EH (cell line): ENCODE results near the gene STX16.
"Not testable (repeated sequence)": the region's sequence is repeated elsewhere in the genome, so short reads cannot be mapped to it uniquely, and the experiment has no call there.

Source experiments
- DNase-seq: peaks from one replicate; pipeline ENCODE4 v3.0.0-alpha.2; 2015; ENCODE audit warnings: low read depth

STX16 gene

DNA sequence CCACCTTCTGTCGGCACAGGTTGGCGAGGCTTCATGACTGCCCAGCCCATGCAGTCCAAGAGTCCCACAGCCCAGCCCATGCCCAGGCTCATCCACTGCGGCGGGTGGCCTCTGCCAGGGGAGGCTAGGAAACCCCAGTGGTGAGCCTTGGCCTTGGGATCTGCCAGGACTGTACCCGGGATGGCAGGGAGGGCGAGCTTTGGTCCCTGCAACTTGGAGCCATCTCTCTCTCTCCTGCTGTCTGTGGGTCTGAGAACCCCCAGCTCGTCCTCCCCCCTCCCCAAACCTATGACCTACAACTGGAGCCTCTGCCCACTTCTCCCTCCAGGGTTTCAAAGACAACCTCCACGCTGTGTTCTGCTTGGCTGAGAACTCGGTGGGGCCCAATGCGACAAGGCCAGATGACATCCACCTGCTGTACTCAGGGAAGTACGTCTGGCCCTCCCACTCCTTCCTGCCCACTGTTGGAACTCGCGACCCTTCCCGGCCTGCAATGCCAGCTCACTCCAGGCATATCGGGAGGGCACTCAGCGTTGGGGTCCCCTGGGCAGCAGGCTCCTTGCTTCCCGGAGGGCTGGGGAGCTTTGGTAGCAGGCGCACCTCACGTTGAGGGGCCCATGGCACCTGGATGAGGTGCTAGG, 61.2 kb downstream of the STX16 start:
- no peak for DNase-seq

DNA sequence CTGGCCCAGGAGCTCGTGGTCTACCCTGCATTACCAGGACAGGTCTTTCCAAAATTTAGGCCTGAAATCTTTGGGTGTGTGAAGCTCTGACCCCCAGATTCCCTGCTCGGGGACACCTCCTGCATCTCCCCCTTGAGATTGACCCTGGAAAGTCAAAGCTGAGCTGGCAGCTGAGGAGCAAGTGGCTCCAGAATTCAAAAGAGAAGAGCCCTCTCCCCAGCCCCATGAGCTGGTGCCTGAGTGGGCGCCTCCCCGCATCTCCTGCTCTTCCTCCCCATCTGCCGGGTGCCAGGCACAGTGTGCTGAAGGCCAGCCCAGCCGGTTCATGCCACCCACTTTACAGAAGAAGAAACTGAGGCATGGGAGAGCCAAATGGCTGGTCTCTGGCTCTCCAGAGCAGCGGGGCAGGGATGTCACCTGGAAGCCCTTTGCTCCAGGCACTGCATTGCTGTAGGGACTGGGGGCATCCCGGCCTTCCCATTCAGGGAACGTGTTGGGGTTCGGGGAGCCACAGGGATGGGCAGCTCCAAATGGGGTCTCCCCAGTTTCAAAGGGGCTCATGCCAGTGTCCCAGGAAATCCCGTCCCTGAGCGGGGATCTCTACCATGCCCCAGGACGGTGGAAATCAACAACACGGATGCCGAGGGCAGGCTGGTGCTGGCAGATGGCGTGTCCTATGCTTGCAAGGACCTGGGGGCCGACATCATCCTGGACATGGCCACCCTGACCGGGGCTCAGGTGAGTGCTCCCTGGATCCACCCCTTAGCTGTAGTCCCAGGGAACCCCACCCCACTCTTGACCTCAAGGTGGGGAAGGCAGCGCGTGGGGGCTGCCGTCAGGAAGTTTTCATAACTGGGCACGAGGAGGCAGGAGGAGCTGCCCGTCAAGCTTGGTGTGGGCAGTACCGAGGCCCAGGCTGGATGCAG, 62.0 kb downstream of the STX16 start:
- DNase-seq = no peak

DNA sequence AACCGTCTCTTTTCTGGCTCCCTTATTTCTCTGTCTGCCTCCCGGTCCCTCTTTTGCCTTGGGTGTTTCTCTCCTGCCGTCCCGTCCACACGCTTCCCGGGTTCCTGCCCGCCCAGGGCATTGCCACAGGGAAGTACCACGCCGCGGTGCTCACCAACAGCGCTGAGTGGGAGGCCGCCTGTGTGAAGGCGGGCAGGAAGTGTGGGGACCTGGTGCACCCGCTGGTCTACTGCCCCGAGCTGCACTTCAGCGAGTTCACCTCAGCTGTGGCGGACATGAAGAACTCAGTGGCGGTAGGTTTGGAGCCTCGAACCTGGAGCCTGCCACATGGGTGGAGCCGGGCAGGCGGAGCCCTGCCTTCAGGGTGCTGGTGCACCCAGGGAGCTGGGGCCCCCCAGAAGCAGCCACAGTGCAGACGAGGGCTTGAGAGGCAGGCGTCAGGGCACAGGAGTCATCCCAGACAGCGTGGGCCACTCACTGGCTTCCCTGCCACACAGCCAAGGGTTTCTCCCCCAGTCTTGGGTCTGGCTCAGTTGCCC, 62.8 kb downstream of the STX16 start:
- DNase-seq = no peak

DNA sequence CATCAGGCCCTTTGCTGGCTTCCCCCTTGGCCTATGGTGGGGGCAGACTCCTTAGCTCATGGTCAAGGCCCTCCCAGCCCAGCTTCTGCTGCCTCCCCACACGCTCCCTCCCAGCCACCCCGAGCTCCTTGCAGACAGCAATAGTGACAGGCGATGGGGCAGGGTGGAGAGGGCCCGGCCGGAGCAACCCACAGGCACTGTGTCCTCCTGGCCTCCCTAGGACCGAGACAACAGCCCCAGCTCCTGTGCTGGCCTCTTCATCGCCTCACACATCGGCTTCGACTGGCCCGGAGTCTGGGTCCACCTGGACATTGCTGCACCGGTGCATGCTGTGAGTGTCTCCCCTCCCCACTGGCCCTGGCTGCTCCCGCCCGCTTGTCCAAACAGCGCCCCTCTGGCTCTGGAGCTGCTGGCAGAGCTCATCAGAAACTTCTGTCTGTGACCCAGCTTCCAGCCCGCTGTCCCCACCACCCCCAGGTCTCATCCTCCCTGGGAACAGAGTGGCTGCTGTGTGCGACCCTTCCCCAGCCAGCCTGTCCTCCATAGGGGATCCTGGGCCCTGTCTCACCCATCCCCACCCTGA, 63.3 kb downstream of the STX16 start:
- no peak for DNase-seq

DNA sequence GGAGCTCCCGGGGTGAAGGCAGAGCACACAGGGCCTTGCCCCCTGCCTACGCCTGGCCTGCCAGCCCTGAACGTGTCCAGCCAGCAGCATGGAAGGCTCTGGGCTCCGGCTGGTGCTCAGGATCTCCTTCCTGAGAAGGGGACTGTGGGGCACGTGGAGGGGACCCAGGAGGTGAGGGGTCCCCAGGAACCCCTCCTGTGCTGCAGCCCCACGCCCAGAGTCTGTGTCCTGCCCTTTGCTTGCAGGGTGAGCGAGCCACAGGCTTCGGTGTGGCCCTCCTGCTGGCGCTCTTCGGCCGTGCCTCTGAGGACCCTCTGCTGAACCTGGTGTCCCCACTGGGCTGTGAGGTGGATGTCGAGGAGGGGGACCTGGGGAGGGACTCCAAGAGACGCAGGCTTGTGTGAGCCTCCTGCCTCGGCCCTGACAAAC, 63.9 kb downstream of the STX16 start:
- DNase-seq = no peak

DNA sequence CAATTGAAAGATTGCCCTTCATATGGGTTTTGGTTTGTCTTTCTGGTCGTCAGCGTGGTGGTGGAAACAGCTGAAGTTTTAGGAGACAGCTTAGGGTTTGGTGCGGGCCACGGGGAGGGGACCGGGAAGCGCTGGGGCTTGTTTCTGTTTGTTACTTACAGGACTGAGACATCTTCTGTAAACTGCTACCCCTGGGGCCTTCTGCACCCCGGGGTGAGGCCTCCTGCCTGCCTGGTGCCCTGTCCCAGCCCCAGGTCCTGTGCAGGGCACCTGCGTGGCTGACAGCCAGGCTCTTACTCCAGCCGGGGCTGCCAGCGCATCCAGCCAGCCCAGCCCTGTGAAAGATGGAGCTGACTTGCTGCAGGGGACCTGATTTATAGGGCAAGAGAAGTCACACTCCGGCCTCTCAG, 64.3 kb downstream of the STX16 start:
- DNase-seq = no peak

DNA sequence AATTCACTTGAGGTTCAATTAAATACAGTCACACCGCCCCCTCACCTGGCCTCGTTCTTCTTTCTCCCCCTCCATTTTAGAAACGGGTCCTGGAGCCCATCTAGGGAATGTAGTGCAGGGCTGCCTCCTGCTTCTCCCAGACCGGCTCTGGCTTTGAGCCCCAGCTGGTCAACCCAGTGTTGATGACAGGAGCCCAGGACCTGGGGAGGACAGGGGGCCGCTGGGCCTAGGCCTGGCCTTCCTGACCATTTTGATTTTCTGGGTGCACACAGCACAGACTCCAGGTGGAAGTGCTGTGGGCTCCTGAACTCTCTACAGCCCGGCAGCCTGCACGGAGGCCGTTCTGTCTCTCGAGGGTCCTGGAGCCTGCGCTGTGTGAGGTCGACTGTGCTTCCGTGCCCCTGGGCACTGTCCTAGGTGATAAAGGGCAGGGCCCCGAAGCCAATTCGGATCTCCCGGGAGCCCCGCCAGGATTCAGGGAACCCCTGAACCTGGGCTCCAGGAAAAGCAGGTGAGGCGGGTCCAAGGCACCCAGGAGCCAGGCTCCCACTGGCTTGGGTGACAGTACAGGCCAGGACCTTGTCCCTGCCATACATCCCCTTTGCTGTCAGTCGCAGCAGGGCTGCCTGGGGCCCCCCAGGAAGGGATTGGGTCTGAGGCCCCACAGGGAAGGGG, 64.9 kb downstream of the STX16 start:
- DNase-seq = no peak

DNA sequence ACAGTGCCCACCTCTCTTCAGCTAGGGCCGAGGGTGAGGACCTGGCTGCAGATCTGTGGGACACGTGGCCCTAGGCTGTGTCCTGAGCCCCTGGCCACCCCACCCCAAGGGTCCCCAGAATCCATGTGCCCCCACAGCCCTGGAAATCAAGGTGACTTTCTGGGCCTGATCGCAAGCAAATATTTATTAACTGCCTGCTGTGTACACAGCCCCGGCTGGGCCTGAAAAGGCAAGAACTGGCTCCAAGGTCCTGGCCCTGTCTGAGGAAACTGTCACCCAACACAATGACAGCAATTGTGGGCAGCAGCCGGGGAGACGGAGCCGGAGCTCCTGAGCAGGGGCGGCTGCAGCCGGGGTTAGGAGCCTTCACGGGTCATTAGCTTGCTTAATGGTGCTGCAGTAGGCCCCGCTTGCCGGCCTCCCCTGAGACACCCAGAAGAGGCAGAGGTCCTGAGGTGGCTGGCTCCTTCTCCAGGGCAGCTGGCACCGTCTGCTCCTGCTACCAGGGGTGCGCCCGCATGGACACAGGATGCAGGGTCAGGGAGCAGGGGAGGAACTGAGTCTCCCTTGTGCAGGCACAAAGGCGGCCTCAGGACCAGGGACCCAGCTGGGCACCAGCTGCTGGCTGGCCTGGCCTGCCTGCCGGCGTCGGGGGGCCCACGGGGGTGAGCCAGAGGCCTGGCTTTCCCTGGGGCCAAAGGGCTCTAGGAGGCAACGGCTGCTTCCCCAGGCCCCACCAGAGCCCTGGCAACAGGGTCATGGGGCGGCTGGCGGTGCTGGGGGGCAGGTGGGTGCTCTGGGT, 65.6 kb downstream of the STX16 start:
- DNase-seq = no peak

DNA sequence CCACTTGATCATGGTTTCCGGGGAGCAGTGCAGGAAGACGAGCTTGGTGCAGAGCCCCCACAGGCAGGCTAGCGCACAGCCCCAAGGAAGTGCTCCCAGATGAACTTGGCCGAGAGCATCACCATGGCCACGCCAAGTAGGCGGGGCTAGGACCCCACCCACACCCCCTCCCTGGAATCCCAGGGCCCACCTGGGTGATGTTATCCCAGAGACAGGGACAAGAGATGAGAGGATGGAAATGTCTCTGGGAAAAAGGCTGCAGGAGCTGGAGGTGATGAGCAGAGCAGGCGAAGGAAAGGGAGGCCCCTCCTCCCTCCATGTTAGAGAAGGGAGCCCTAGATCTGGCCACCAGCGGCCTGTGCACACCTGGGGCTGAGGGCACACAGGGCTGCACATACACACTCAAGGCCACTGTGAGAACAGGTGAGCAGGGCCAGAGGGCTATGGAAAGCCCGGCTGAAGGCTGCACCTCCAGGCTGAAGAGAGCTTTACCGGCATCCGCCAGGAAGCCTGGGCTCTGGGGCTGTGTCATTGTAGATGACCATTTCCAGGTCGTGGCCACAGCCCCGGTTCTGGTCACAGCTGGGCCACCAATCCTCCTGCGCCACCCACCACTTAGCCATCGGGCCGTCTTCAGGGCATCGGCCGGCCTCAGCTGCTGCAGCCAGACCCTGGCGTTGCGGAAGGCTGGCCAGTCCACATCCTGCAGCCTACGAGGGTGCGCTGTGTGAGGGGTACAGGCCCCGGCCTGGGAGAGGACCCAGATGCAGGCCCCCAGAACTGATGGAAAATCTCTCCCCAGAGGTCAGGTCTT, 66.4 kb downstream of the STX16 start:
- DNase-seq = no peak

DNA sequence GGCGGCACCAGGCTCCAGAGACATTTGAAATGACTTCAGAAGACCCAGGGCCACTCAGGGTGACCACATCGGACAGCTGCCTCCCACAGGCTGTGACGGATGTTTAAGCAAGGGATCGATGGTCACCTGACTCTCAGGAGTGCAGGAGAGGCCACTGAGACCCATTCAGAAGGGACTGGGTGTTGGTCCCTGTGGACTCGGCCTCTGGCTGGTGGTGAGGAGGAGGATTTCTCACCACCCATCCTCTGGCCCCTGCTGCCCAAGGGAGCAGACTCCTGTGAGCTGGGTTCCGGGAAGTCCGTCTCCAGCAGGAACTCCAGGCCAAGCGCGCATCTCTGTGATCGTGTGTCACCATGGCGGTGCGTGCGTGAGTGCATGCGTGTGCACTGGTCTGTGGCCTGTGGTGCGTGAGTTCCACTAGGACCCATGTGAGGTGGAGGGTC, 67.1 kb downstream of the STX16 start:
- no peak for DNase-seq

DNA sequence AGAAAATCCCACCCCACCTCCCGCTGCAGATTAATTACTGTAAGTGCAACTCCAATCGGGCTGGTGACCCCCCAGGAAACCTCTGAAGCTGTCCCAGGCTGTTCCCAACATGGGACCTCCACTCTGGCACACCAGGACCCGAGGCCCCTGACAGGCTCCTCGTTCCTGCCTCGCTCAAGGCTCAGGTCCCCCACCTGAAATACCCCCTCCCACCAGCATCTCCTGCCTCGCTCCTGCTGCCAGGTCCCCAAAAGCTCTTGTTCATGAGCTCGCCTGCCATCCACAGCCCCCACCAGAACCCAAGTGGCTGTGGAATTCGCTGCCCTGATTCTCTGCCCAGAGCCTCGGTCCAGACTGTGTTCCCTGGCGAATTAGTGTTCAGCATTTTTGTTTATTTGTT, 67.6 kb downstream of the STX16 start:
- no peak for DNase-seq

DNA sequence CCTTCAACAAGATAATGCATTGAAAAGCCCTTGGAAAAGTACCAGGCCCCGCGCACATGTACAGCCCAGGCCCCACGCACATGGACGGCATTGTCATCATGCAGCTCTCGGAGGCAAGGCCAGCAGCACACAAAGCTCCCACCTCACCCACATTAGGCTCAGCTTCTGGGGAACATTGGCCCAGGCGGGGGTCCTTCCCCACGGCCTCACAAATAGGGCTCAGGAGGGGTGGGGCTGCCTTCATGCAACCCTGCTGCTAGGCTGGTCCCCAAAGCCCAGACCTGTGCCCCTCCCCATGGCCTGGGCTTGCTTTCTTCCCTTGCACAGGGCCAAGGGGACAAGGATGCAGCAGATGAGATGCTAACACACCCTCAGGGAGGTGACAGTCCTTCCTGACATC, 68.2 kb downstream of the STX16 start:
- no peak for DNase-seq

DNA sequence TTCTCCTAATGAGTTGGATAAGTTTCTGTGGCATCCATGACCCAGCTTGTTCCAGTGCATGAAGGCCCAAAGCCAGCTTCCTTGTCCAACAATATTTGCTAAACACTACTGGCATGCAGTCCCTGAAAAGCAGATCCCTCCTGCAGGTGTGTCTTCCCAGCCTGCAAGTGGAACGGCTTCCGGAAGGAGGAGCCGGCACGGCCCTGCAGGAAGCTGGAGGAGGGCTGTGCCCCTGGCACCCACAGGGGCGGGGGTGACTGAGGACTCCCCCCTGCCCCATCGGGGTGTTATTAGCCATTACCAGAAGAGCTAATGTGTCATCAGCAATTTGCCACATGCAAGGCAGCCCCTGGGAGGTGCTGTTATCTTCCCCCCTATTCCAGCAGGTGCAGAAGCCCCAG, 68.9 kb downstream of the STX16 start:
- DNase-seq = no peak

DNA sequence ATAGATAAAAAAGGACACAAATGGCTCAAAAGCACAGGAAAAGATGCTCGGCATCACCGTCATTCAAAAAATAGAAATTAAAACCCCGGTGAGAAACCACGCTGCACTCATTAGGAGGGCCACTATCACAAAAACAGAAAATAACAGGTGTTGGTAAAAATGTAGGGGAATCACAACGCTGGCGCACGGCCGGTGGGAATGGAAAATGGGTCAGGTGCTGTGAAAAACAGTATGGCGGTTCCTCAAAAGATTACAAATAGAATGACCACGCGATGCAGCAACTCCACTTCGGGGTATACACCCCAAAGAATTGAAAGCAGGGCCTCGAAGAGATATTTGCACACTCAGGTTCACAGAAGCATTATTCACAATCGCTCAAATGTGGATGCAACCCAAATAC, 69.8 kb downstream of the STX16 start:
- DNase-seq = no peak

DNA sequence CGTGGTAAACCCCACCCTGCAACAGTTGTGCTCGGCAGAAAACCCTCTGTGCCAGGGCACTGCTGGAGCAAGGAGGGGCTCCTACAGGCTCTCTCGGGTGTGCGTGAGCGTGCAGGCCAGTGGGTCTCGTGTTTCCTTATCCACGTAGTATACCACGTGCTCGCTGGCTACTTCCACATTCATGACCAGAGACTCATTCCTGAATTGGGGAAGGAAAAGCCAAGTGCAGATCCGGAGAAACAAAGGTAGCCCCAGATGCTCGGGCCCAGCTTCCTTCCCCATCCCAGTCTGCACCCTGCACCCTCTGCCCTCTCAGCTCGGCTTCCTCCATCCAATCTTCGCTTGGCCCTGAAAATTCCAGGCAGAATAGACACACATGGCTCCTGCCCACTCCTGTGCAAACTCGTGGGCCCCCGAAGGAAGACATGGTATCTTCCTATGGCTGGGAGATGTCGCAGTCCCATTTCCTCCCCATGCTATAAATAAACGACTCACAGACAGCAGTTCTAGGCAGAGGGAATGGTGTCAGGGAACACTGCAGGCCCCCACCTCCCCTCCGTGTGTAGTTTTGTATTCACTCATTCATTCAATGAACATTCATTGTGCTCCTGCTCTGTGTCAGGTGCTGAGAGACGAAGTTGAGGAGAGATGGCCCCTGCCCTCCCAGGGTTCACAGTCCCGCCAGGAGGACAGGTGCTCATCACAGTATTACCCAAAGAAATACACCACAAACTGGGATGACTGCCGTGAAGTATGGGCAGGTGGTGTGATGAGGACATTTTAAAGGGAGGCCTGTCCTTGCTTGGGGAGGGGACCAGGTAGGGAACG, 71.1 kb downstream of the STX16 start:
- DNase-seq = peak; percentile 7

DNA sequence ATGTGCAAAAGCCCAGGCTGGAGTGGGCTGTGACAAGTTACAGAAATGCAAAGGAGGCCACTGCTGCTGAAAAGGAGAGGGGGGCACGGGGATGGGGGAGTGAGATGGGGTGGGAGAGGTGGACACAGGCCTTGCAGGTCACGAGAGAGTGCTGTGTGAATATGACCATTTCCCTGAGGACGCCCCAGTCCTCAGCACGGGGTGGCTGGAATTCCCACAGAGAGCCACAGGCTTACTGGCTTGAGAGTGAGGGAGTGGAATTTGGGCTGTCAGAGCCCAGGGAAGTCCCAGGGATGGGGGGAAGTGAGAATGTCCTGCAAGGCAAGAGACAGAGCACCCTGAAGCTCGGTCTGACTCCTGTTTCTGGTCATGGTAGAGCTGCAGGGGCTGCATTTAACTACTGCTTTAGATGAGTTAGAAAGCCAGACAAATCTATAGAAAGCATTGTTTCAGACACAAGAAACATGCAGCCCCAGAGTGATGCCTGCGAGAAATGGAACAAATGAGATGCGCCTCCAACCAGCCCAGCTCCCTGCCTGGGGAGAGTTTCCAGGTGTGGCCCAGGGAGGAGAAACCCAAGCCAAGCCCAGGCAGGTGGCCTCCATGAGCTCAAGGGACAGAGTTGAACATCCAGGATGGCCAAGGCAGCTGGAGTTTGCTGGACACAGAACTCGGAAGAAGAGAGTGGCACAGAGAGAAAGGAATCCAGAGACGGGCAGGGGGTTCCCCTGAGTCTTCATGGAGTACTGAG, 72.0 kb downstream of the STX16 start:
- DNase-seq = no peak

DNA sequence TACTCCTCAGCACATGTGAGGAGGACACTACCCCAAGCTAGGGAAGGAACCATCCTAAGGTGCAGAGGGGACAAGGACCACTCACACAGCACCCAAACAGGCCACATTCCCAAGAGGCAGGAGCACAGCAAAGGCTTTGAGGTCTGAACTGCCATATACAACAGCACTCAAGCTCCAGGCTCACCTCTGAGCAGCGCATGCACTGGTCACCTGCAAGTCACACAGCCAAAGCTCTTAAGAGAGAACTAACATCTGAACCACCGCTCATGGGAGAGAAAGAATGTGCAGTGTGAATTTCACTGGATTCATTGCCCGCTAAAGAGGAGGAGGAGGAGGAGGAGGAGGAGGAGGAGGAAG, 72.5 kb downstream of the STX16 start:
- no peak for DNase-seq

DNA sequence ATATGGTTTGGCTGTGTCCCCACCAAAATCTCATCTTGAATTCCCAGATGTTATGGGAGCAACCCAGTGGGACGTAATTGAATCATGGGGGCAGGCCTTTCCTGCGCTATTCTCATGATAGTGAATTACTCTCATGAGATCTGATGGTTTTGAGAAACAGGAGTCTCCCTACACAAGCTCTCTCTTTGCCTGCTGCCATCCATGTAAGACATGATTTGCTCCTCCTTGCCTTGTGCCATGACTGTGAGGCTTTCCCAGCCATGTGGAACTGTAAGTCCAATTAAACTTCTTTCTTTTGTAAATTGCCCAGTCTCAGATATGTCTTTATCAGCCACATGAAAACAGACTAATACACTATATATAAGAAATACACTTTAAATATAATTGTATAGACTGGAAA, 75.1 kb downstream of the STX16 start:
- DNase-seq = not testable (repeated sequence)
